ENCODE results near the gene KDM8. TPM values are rescaled to one million over a fixed set of nuclear protein-coding genes. Genes with fewer than 3 reads are reported as not detected.

The KDM8 gene
- total RNA-seq, 1 experiment from 2014 or later: 5.3 TPM

DNA sequence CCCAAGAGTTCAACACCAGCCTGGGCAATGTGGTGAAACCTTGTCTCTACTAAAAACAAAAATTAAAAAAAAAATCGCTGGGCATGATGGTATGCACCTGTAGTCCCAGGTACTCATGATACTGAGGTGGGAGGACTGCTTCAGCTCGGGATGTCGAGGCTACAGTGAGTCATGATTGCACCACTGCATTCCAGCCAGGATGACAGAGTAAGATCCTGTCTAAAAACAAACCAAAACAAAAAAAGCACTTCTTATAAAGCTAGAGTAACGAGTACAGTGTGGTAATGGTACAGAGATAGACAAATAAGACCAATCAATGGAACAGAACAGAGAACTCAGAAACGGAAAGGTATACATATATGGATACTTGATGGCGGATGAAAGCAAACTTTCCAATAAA is 60.8 kb downstream of the KDM8 start:
- H3K4me3 ChIP-seq (replicated peaks in 1 of 2; ENCODE audit: low read depth in 1 of 2, low read length in 2 of 2): peak overlapping the region in 1 of 2 experiments; percentile 15; a peak in 2 of 4 replicates
- ChIA-PET CTCF (interaction anchor here (1.3 to 2.0 kb wide), 3 partner anchors 9 to 104 kb away, joined by 4 to 5 read pairs (median 4); no protein-coding TSS in a partner anchor), POLR2A (no interaction called here), RAD21 (ENCODE audit: low non-redundant PET in 1 of 2, low total read pairs in 2 of 2, uncharacterized antibody in 2 of 2, unreplicated experiment in 2 of 2) (no interaction called here)
- H3K4me2 ChIP-seq (ENCODE audit: low read length): peak overlapping the region; percentile 51
- intact Hi-C loops (cut with micrococcal nuclease): no loop called here
- no peaks in the 10 kb centered on the region for H3K36me3 ChIP-seq (ENCODE audit: control insufficient read depth in 1 of 2, insufficient read depth in 2 of 2, low read length in 2 of 2)
- H3K9me3 ChIP-seq (ENCODE audit: control insufficient read depth in 1 of 2, insufficient read depth in 1 of 2, low read depth in 1 of 2, low read length in 2 of 2): no peaks in the 10 kb centered on the region
- H3K27me3 ChIP-seq (ENCODE audit: insufficient read depth, low read length): no peaks in the 10 kb centered on the region
- no peak overlapping the region for H2AFZ ChIP-seq (ENCODE audit: low read depth, low read length, poor library complexity, severe bottlenecking)
- no TSS peak for BruUV-seq (replicated peaks)
- peak overlapping the region; percentile 13; the same call in 1 of the 2 replicates for H3K27ac ChIP-seq (ENCODE audit: low read depth, low read length)
- ATAC-seq (peak; percentile 53), DNase-seq (ENCODE audit: low read depth, low spot score) (peak; percentile 57)
- no peak overlapping the region for H3K9ac ChIP-seq (ENCODE audit: low read length)
- no peaks in the 10 kb centered on the region for H4K20me1 ChIP-seq (ENCODE audit: insufficient read depth)
- H3K79me2 ChIP-seq (ENCODE audit: insufficient read depth, low read length): peaks cover 17% of the 10 kb centered on the region; the same call in 1 of the 2 replicates
- no peaks in the 10 kb centered on the region for H3K9me2 ChIP-seq (ENCODE audit: insufficient read depth)
- peaks cover 32 to 66% of the 10 kb centered on the region in 2 experiments for H3K4me1 ChIP-seq (ENCODE audit: control insufficient read depth in 1 of 2, insufficient read depth in 2 of 2, low read length in 2 of 2)
- TF ChIP-seq JUND (IDR thresholded peaks at IDR 0.05) (peak; percentile 89), ZNF274 (IDR thresholded peaks at IDR 0.05; ENCODE audit: low read depth, low read length) (no peak), CBX3 (IDR thresholded peaks at IDR 0.05; ENCODE audit: low read depth) (peak; percentile 87), TCF7L2 (IDR thresholded peaks at IDR 0.05; ENCODE audit: borderline replicate concordance, extremely low read depth, insufficient read depth, insufficient read length) (no peak), SIN3A (IDR thresholded peaks at IDR 0.05; ENCODE audit: low read depth) (peak; percentile 73; the same call in 1 of the 2 replicates), POLR2A (IDR thresholded peaks at IDR 0.05; ENCODE audit: borderline replicate concordance, extremely low read depth, insufficient read depth, insufficient read length) (no peak), CEBPB (IDR thresholded peaks at IDR 0.05; ENCODE audit: low read depth) (peak; percentile 96), EZH2phosphoT487 (IDR thresholded peaks at IDR 0.05; ENCODE audit: borderline replicate concordance) (no peak), SRF (IDR thresholded peaks at IDR 0.05; ENCODE audit: low read depth) (peak; percentile 48; the same call in 1 of the 2 replicates), SP1 (IDR thresholded peaks at IDR 0.05; ENCODE audit: low read depth) (peak; percentile 77), FOSL1 (IDR thresholded peaks at IDR 0.05; ENCODE audit: low read depth) (peak; percentile 94), ZFX (IDR thresholded peaks at IDR 0.05) (no peak), POLR2AphosphoS5 (IDR thresholded peaks at IDR 0.05; ENCODE audit: low read depth, low read length) (peak; percentile 36; the same call in 1 of the 2 replicates), EZH2 (IDR thresholded peaks at IDR 0.05) (no peak), RAD21 (IDR thresholded peaks at IDR 0.05; ENCODE audit: low read depth) (no peak), YY1 (IDR thresholded peaks at IDR 0.05; ENCODE audit: extremely low read depth, insufficient replicate concordance, low read depth, low read length) (peak; percentile 31), EGR1 (IDR thresholded peaks at IDR 0.05; ENCODE audit: low read depth) (peak; percentile 14; the same call in 1 of the 2 replicates)
- TF ChIP-seq, protein P1, sequence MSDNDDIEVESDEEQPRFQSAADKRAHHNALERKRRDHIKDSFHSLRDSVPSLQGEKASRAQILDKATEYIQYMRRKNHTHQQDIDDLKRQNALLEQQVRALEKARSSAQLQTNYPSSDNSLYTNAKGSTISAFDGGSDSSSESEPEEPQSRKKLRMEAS (IDR thresholded peaks at IDR 0.05): peak; percentile 70
- TF ChIP-seq, protein P2, sequence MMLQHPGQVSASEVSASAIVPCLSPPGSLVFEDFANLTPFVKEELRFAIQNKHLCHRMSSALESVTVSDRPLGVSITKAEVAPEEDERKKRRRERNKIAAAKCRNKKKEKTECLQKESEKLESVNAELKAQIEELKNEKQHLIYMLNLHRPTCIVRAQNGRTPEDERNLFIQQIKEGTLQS (IDR thresholded peaks at IDR 0.05): peak; percentile 89; the same call in 1 of the 2 replicates
- TF ChIP-seq, protein P3, sequence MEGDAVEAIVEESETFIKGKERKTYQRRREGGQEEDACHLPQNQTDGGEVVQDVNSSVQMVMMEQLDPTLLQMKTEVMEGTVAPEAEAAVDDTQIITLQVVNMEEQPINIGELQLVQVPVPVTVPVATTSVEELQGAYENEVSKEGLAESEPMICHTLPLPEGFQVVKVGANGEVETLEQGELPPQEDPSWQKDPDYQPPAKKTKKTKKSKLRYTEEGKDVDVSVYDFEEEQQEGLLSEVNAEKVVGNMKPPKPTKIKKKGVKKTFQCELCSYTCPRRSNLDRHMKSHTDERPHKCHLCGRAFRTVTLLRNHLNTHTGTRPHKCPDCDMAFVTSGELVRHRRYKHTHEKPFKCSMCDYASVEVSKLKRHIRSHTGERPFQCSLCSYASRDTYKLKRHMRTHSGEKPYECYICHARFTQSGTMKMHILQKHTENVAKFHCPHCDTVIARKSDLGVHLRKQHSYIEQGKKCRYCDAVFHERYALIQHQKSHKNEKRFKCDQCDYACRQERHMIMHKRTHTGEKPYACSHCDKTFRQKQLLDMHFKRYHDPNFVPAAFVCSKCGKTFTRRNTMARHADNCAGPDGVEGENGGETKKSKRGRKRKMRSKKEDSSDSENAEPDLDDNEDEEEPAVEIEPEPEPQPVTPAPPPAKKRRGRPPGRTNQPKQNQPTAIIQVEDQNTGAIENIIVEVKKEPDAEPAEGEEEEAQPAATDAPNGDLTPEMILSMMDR (IDR thresholded peaks at IDR 0.05 in 2 of 3, conservative IDR thresholded peaks at IDR 0.05 in 1 of 3; ENCODE audit: borderline replicate concordance in 1 of 3, insufficient read depth in 1 of 3, low read depth in 2 of 3, low read length in 2 of 3): no peak
- TF ChIP-seq, protein P4, sequence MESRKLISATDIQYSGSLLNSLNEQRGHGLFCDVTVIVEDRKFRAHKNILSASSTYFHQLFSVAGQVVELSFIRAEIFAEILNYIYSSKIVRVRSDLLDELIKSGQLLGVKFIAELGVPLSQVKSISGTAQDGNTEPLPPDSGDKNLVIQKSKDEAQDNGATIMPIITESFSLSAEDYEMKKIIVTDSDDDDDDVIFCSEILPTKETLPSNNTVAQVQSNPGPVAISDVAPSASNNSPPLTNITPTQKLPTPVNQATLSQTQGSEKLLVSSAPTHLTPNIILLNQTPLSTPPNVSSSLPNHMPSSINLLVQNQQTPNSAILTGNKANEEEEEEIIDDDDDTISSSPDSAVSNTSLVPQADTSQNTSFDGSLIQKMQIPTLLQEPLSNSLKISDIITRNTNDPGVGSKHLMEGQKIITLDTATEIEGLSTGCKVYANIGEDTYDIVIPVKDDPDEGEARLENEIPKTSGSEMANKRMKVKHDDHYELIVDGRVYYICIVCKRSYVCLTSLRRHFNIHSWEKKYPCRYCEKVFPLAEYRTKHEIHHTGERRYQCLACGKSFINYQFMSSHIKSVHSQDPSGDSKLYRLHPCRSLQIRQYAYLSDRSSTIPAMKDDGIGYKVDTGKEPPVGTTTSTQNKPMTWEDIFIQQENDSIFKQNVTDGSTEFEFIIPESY (IDR thresholded peaks at IDR 0.05; ENCODE audit: extremely low read depth, insufficient replicate concordance, low read length): no peak

Measured in HCT116 (cell line).